Endodermal cell (in vitro differentiated cells): ENCODE data around the gene OPTN. TPM values are rescaled to one million over a fixed set of nuclear protein-coding genes. Genes with fewer than 3 reads are reported as not detected.
"Not testable (repeated sequence)": the region's sequence is repeated elsewhere in the genome, so short reads cannot be mapped to it uniquely, and the experiment has no call there.

Source experiments
- DNase-seq: peaks from one replicate; pipeline ENCODE4 v3.0.0-alpha.2; 2017
- H3K27ac ChIP-seq: 2 replicates; pipeline ENCODE4 v1.5.1; 2013; ENCODE audit warnings: mild to moderate bottlenecking, low read depth, low read length, moderate library complexity
- H3K27me3 ChIP-seq: 2 replicates; pipeline ENCODE4 v1.6.1; 2013; ENCODE audit warnings: mild to moderate bottlenecking, low read length, moderate library complexity; ENCODE audit not compliant: insufficient read depth, control insufficient read depth, poor library complexity, severe bottlenecking
- H3K36me3 ChIP-seq: 2 replicates; pipeline ENCODE4 v1.7.0; 2013; ENCODE audit warnings: mild to moderate bottlenecking, low read length, moderate library complexity; ENCODE audit not compliant: control insufficient read depth, insufficient read depth
- H3K4me1 ChIP-seq: one replicate; pipeline ENCODE4 v1.7.0; 2013; ENCODE audit warnings: low read length; ENCODE audit not compliant: control insufficient read depth, insufficient read depth
- H3K4me3 ChIP-seq: 2 replicates; pipeline ENCODE4 v1.5.1; 2013; ENCODE audit warnings: mild to moderate bottlenecking, low read length, moderate library complexity
- H3K9ac ChIP-seq: 2 replicates; pipeline ENCODE4 v1.6.1; 2013; ENCODE audit warnings: mild to moderate bottlenecking, low read length, moderate library complexity; ENCODE audit not compliant: poor library complexity, severe bottlenecking; ENCODE audit errors: extremely low read depth
- H3K9me3 ChIP-seq: 2 replicates; pipeline ENCODE4 v1.6.1; 2013; ENCODE audit warnings: mild to moderate bottlenecking, low read length, moderate library complexity; ENCODE audit not compliant: control insufficient read depth
- H3K27ac Mint-ChIP-seq: 2 replicates; pipeline ENCODE4 v1.8.0; 2020; ENCODE audit warnings: mixed read lengths
- H3K27me3 Mint-ChIP-seq: 2 replicates; pipeline ENCODE4 v1.8.0; 2021; ENCODE audit warnings: mild to moderate bottlenecking, mixed read lengths; ENCODE audit not compliant: insufficient read depth
- H3K36me3 Mint-ChIP-seq: 2 replicates; pipeline ENCODE4 v1.8.0; 2020; ENCODE audit warnings: low read depth, mixed read lengths
- H3K4me1 Mint-ChIP-seq: 2 replicates; pipeline ENCODE4 v1.8.0; 2020; ENCODE audit warnings: mixed read lengths
- H3K4me3 Mint-ChIP-seq: 2 replicates; pipeline ENCODE4 v1.8.0; 2020; ENCODE audit warnings: mild to moderate bottlenecking, moderate library complexity, mixed read lengths
- H3K9me3 Mint-ChIP-seq: 2 replicates; pipeline ENCODE4 v1.8.0; 2020; ENCODE audit warnings: mild to moderate bottlenecking, mixed read lengths
- CTCF ChIP-seq: fragments of 200-600 bp; sonication (generic); conservative IDR thresholded peaks from 2 replicates; pipeline ENCODE4 v1.5.0; 2021; ENCODE audit warnings: antibody characterized with exemption, mild to moderate bottlenecking
- WGBS, 2 experiments: methylation state at CpG; one replicate each; pipeline versions ENCODE4 v1.1.5 to v1.1.7; 2013; ENCODE audit warnings: missing lambda C conversion rate in 2 of 2, mixed read lengths in 1 of 2; ENCODE audit not compliant: insufficient coverage in 1 of 2, insufficient read length in 1 of 2; 5-methylcytosine and 5-hydroxymethylcytosine counted together
- total RNA-seq, 2 donors: library from RNA; stranded (reverse); fragmentation: NEBNext Ultra II Directional in 1 of 2; extraction: Animal tissue kit (Norgen Biotek cat#: 25700) in 1 of 2; gene quantifications; 2 replicates in 1 of 2; 3 replicates in 1 of 2; pipeline ENCODE4 v1.2.1, GENCODE V29; 2021

The OPTN gene
- total RNA-seq, 2 donors from 2014 or later = 22.7 to 23.3 TPM

GRCh38 chr10:13091801-13092200, 8.2 kb upstream of the OPTN start:
- Histone ChIP-seq H3K4me1 (no peaks in the 10 kb centered on the region), H3K9me3 (no peaks in the 10 kb centered on the region), H3K27ac (no peak overlapping the region), H3K9ac (no peak overlapping the region), H3K4me3 (no peak overlapping the region), H3K27me3 (no peaks in the 10 kb centered on the region), H3K36me3 (no peaks in the 10 kb centered on the region)
- no peak overlapping the region for H3K27ac Mint-ChIP-seq
- no peaks in the 10 kb centered on the region for H3K4me1 Mint-ChIP-seq
- H3K9me3 Mint-ChIP-seq = peaks cover 3% of the 10 kb centered on the region
- peaks cover 3% of the 10 kb centered on the region for H3K27me3 Mint-ChIP-seq
- no peak for TF ChIP-seq CTCF
- no peaks in the 10 kb centered on the region for H3K36me3 Mint-ChIP-seq
- DNase-seq = no peak
- H3K4me3 Mint-ChIP-seq = no peak overlapping the region
- WGBS, 2 experiments = 83 to 100% methylated on average over 2 to 3 of the region's 3 CpGs

- Mint-ChIP-seq H3K27me3 (peaks cover 6% of the 10 kb centered on the region), H3K36me3 (no peaks in the 10 kb centered on the region), H3K9me3 (peaks cover 3% of the 10 kb centered on the region), H3K4me1 (no peaks in the 10 kb centered on the region), H3K4me3 (no peak overlapping the region), H3K27ac (no peak overlapping the region)
- no peak overlapping the region for H3K27ac ChIP-seq
- no peak for DNase-seq
- no peaks in the 10 kb centered on the region for H3K36me3 ChIP-seq
- no peaks in the 10 kb centered on the region for H3K27me3 ChIP-seq
- H3K9ac ChIP-seq = no peak overlapping the region
- TF ChIP-seq CTCF = no peak
- WGBS, 2 experiments = 81 to 83% methylated on average over 6 to 7 of the region's 7 CpGs
- no peak overlapping the region for H3K4me3 ChIP-seq
- no peaks in the 10 kb centered on the region for H3K9me3 ChIP-seq
- H3K4me1 ChIP-seq = no peaks in the 10 kb centered on the region
Observed at GRCh38 chr10:13092291-13093102, 7.5 kb upstream of the OPTN start.

- H3K9me3 Mint-ChIP-seq, DNase-seq, H3K27ac ChIP-seq, H3K4me1 Mint-ChIP-seq, H3K4me1 ChIP-seq, H3K9ac ChIP-seq, H3K27ac Mint-ChIP-seq, H3K27me3 Mint-ChIP-seq, H3K4me3 Mint-ChIP-seq, H3K27me3 ChIP-seq, H3K4me3 ChIP-seq, H3K36me3 ChIP-seq, H3K36me3 Mint-ChIP-seq, H3K9me3 ChIP-seq: not testable (repeated sequence)
- WGBS, 2 experiments = 91 to 100% methylated on average over 1 to 4 of the region's 4 CpGs
Observed at GRCh38 chr10:13094082-13094481, 5.9 kb upstream of the OPTN start.
